GM19397 (cell line): ENCODE results near the gene HAGH.

Experiments used
- ATAC-seq: cut with Tn5 transposase; IDR thresholded peaks from one replicate; pipeline ENCODE4 v1.9.1; 2021; ENCODE audit warnings: mild to moderate bottlenecking, moderate library complexity; ENCODE audit not compliant: unreplicated experiment

The HAGH gene

DNA sequence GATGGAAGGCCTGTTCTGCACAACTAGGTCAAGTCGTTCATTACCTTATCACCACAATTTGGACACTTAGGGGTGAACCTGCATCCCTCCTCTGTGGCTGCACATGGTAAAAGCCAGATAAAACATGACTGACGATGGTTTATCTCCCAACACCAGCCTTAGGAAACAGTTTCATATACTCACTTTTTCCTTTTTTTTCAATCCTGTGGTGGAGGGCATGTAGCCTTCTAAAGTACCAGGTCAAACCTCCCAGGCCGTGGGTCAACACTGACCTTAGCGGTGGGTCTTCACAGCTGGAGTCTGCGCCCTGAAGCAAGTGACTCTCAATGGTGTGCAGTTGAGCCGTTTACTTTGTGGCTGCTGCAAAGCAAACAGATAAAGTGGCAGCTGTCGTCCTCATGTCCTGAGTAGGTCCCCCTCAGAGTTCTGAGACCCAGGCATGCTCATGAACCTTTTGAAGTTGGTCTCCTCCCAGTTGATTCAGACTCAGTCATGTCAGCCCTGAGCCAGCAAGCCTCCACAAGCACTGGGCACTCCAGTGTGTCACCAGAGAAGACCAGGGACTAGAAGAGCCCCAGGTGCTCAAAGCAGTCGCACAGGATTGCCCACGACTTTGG, 6.3 kb upstream of the HAGH start:
- ATAC-seq = no peak

DNA sequence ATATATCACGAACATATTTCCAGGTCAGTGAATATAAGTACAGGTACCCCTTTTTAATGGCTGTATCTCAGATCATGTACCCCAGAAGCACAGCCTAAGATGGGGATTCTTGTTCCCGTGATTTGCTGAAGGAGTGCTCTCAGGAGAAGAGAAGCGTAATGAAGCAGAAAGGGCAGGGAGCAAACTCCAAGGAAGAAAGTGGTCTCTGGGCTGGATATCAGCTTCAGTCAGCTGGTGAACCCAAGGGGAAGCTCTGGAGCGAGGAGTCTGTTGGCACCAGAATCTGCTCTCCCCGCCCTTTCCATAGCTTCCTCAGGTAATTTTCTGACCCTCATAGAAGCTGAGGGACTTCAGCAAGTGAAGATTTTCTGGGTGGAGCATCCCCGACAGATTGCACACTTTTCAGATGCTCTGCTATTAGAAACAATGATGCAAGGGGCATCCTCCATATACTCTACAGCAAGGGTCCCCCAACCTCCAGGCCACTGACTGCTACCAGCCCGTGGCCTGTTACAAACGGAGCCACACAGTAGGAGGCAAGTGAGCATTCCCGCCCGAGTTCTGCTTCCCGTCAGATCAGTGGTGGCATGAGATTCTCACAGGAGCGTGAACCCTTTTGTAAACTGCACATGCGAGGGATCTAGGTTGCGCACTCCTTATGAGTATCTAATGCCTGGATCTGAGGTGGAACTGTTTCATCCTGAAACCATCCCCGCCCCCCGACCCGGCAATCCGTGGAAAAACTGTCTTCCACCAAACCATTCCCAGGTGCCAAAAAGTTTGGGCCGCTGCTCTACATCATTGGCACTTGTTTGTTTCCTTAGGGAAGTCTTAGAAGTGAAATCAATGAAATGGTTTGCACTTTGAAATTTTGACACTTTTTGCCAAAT, 4.8 kb upstream of the HAGH start:
- no peak for ATAC-seq

DNA sequence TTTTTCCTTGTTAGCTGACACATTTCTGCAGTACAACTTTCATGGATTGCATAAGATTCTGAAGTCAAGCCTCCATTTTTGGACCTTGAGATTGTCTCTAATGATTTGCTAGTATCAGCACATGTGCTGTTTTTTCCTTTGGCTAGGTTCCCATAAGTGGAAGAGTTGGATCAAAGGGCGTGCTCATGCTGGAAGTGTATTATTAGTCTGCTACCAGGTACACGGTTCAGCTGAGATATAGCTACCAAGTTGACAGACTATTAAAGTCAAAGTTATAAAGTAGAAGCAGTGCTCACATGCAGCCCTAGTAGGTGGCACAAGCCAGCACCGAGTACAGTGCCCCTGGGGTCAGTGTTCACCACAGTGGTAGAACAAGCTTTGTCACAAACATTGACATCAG, 3.6 kb upstream of the HAGH start:
- ATAC-seq = no peak

DNA sequence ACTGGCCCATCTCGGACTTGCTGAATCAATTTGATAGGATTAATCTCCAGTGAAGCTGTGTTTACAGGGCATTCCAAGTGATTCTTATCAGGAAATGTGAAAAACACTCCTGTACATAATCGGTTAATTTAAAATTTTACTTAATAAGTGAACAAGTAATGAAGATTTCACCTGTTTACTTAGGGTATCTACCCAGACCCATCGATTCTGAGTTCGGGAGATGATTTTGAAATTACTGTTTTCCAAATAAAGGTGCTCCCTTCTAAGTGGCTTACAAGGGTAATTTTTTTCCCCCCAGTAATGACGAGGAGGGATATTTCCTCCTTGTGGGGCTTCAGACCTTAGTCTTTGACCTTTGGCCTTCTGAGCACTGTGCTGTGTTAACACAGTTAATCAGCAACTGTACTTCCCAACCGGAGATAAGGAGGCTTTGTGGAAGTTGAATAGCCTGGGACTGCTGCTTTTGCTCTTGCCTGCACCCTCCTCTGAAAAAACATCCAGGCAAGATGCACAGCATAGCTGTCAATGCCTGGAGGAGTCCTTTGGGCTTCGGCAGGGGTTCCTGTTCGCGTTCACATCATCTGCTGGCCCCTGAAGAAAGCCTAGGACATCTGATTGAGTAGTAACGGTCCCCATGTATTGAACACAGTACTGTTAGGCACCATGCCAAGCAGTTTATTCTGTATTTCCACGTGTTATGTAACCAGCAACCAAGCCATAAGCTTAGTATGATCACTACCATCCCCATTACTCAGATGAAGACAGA, 2.2 kb upstream of the HAGH start:
- ATAC-seq = no peak

- ATAC-seq = peak; percentile 52
These were observed 548 bp downstream of the HAGH start for GRCh38 chr16:1825864-1826690.

DNA sequence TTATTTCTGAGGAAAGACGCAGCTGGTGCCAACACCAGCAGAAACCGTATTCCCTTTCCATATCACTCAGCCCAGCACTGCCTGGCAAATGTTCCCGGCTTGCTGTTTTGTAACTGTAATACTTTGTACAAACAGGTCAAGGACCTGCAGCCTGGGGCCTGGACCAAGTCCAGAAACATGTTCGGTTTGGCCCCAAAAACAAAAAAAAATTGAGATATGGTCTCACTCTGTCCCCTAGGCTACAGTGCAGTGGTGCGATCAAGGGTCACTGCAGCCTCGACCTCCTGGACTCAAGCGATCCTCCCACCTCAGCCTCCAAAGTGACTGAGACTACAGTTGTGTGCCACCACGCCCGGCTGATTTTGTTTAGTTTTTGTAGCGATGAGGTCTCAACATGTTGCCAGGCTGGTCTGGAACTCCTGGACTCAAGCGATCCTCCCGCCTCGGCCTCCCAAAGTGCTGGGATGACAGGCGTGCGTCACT, 1.2 kb downstream of the HAGH start:
- no peak for ATAC-seq

- ATAC-seq = no peak
These were observed 2.8 kb downstream of the HAGH start for GRCh38 chr16:1823821-1824220.

DNA sequence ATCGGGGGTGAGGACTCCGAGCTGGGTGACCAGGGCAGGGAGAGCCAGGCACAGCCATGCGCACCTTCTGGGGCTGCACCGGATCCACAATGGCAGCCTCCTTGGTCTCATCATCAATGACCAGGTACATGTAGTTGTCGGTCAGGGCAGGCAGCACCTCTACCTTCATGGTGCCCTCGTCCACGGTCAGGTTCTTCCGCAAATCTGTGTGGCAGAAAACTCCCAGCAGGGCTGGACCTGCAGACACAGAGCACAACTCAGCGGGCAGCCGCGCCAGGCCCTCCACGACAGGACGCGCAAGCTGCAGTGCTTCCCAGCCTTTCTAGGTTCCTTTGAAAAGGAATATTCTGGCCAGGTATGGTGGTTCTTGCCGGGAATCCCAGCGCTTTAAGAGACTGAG, 3.8 kb downstream of the HAGH start:
- no peak for ATAC-seq

- no peak for ATAC-seq
These were observed 4.6 kb downstream of the HAGH start for GRCh38 chr16:1821861-1822611.

GRCh38 chr16:1820946-1821290, 5.7 kb downstream of the HAGH start:
- ATAC-seq = no peak

- ATAC-seq = no peak
These were observed 6.3 kb downstream of the HAGH start for GRCh38 chr16:1820096-1820945.

- no peak for ATAC-seq
These were observed 7.0 kb downstream of the HAGH start for GRCh38 chr16:1819611-1820010.

DNA sequence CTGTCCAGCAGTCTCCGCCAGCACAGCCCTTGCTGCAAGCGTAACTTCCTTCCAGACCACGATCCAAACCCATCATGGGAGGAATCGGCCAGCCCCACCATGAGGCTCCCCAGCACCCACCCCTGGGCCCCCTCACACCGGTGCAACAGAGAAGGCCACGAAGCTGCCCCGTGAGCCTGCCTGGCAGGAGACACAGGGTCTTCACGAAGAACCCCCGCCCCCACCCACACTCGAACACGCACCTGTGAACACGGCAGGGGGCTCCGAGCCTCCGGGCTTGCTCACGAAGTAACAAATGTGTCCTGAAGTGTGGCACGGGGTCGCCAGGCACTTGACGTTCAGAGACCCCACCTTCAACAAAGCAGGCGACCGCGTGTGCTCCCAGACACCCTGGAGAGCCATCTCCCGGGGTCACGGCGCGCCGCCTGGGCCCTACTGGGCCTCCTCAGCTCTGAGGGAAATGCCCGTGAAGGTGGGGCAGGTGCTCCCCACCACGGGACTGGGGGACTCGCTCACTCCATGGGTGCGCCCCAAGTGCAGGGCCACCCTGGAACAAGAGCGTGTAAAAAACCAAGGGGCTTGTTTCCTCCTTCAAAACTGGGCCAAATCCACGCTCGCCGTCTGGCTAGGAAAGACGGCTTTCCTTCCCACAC, 7.6 kb downstream of the HAGH start:
- ATAC-seq = no peak

DNA sequence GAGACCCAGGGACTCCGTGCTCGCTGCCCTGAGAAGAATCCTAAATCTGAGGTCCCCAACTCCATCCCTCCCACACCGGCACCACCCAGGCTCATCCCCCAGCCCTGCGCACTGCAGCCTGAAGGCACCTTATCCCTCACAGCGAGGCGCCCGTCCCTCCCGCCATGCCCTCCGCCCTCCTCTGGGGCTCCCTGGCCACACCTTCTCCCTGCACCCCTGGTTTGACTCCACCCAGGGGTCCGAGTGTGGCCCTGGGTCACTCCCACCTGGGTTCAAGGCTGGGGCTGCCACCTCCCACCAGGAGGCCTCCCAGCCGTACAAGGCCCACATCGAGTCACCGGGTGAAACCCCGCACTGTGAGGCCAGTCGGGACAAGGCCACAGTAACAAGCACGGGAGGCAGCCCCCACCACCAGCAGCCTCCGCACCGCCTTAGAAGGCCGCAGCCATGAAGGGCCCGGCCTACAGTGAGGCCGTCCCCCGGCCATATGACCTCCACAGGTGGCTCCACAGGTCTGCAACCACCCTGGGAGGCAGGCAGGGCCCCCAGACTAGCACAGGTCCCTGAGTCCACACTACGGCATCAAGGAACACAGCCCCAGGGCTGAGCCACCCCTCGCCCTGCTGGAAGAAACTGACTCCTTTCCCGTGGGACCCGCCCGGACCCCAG, 8.3 kb downstream of the HAGH start:
- no peak for ATAC-seq

- ATAC-seq = no peak
These were observed 8.9 kb downstream of the HAGH start for GRCh38 chr16:1817716-1818115.

DNA sequence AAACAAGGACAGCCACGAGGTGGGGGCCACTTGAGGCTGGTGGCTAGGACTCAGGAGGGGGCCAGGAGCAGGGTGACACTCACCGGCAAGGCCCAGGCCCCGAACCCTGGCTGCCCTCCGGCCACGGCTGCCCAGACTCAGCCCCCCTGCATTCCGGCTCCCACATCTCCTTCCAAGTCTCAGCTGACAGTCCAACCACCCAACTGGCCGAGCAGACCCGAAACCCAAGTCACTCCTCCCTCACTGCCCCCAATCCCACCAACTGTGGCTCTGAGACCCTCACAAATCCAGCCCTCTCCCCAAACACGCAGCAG, 9.4 kb downstream of the HAGH start:
- ATAC-seq = no peak

GRCh38 chr16:1816396-1817275, 10.0 kb downstream of the HAGH start:
- ATAC-seq = no peak
